ENCODE results near the gene DOC2B. TPM values are rescaled to one million over a fixed set of nuclear protein-coding genes. Genes with fewer than 3 reads are reported as not detected.
"Not testable (repeated sequence)": the region's sequence is repeated elsewhere in the genome, so short reads cannot be mapped to it uniquely, and the experiment has no call there.

Gene DOC2B
- total RNA-seq, 4 donors from 2014 or later = 4.4 to 11.5 (median 10.6) TPM

- no peak for TF ChIP-seq POLR2A (IDR thresholded peaks at IDR 0.05)
- TF ChIP-seq CTCF (IDR thresholded peaks at IDR 0.05) = no peak
- TF ChIP-seq EP300 (IDR thresholded peaks at IDR 0.05) = no peak
- no peak for TF ChIP-seq POLR2AphosphoS5 (IDR thresholded peaks at IDR 0.05)
- peaks cover 7% of the 10 kb centered on the region for H3K27me3 ChIP-seq
- H3K4me3 ChIP-seq = no peak overlapping the region
- H3K4me1 ChIP-seq = no peaks in the 10 kb centered on the region
- H3K36me3 ChIP-seq = no peaks in the 10 kb centered on the region
- 82 to 91% methylated on average over 4 to 7 of the region's 19 CpGs for WGBS, 2 donors (ENCODE audit: low coverage in 1 of 2)
- no peak for ATAC-seq
- H3K9me3 ChIP-seq = no peaks in the 10 kb centered on the region
- H3K27ac ChIP-seq = no peak overlapping the region
Measured at GRCh38 chr17:227946-228615, 46.6 kb upstream of the DOC2B start.

- Histone ChIP-seq H3K36me3 (no peaks in the 10 kb centered on the region), H3K4me1 (no peaks in the 10 kb centered on the region), H3K27me3 (peaks cover 7% of the 10 kb centered on the region), H3K27ac (no peak overlapping the region), H3K9me3 (no peaks in the 10 kb centered on the region), H3K4me3 (no peak overlapping the region)
- 20% methylated on average over 1 of the region's 15 CpGs; no CpG with 5 or more reads in 1 of the 2 donors for WGBS, 2 donors (ENCODE audit: low coverage in 1 of 2)
- no peak for ATAC-seq
- TF ChIP-seq POLR2A (IDR thresholded peaks at IDR 0.05) (no peak), CTCF (IDR thresholded peaks at IDR 0.05) (no peak), POLR2AphosphoS5 (IDR thresholded peaks at IDR 0.05) (no peak), EP300 (IDR thresholded peaks at IDR 0.05) (no peak)
Measured at GRCh38 chr17:227078-227945, 45.9 kb upstream of the DOC2B start.

GRCh38 chr17:226108-227077 is 44.9 kb upstream of the DOC2B start:
- 73 to 77% methylated on average over 9 of the region's 24 CpGs for WGBS, 2 donors (ENCODE audit: low coverage in 1 of 2)

GRCh38 chr17:225551-225950 is 44.1 kb upstream of the DOC2B start:
- no peaks in the 10 kb centered on the region for H3K4me1 ChIP-seq
- TF ChIP-seq EP300 (IDR thresholded peaks at IDR 0.05) = no peak
- TF ChIP-seq POLR2A (IDR thresholded peaks at IDR 0.05) = no peak
- TF ChIP-seq CTCF (IDR thresholded peaks at IDR 0.05) = no peak
- no peak for TF ChIP-seq POLR2AphosphoS5 (IDR thresholded peaks at IDR 0.05)
- H3K27ac ChIP-seq = no peak overlapping the region
- no peaks in the 10 kb centered on the region for H3K9me3 ChIP-seq
- H3K36me3 ChIP-seq = no peaks in the 10 kb centered on the region
- ATAC-seq = no peak
- H3K27me3 ChIP-seq = peaks cover 7% of the 10 kb centered on the region
- 89% methylated on average over 5 of the region's 9 CpGs; no CpG with 5 or more reads in 1 of the 2 donors for WGBS, 2 donors (ENCODE audit: low coverage in 1 of 2)
- H3K4me3 ChIP-seq = no peak overlapping the region

More at GRCh38 chr17:226108-227077, 44.9 kb upstream of the DOC2B start:
- H3K4me1 ChIP-seq = no peaks in the 10 kb centered on the region
- peaks cover 7% of the 10 kb centered on the region for H3K27me3 ChIP-seq
- no peak for ATAC-seq
- no peak overlapping the region for H3K27ac ChIP-seq
- TF ChIP-seq POLR2AphosphoS5 (IDR thresholded peaks at IDR 0.05) (no peak), CTCF (IDR thresholded peaks at IDR 0.05) (no peak), EP300 (IDR thresholded peaks at IDR 0.05) (no peak), POLR2A (IDR thresholded peaks at IDR 0.05) (no peak)
- no peaks in the 10 kb centered on the region for H3K9me3 ChIP-seq
- H3K36me3 ChIP-seq = no peaks in the 10 kb centered on the region
- no peak overlapping the region for H3K4me3 ChIP-seq

GRCh38 chr17:224576-224975 is 43.1 kb upstream of the DOC2B start:
- not testable (repeated sequence) for H3K9me3 ChIP-seq, H3K27ac ChIP-seq, H3K4me3 ChIP-seq, H3K36me3 ChIP-seq, ATAC-seq, H3K27me3 ChIP-seq, H3K4me1 ChIP-seq
- WGBS, 2 donors (ENCODE audit: low coverage in 1 of 2) = 79% methylated on average over 2 of the region's 2 CpGs; no CpG with 5 or more reads in 1 of the 2 donors

Measured in gastroesophageal sphincter (tissue), 4 donors.